H1 (cell line): Measurements from ENCODE around the gene GJC2. TPM values are rescaled to one million over a fixed set of nuclear protein-coding genes. Genes with fewer than 3 reads are reported as not detected.

Experiments
- BCL11A ChIP-seq, 2 experiments: IDR thresholded peaks; one replicate each; pipeline ENCODE4 v1.6.1; 2011; ENCODE audit warnings: low read depth in 2 of 2, low read length in 2 of 2, mild to moderate bottlenecking in 2 of 2
- CBX5 ChIP-seq: fragments of 300-800, 300-1000 bp; sonication (generic); IDR thresholded peaks from 2 replicates; pipeline ENCODE4 v1.7.1; 2016; ENCODE audit warnings: antibody characterized with exemption, low read length, low read depth
- CHD2 ChIP-seq: IDR thresholded peaks from 2 replicates; pipeline ENCODE4 v1.6.1; 2012; ENCODE audit warnings: low read length, improper control_type of control experiment
- CREB1 ChIP-seq: IDR thresholded peaks from 2 replicates; pipeline ENCODE4 v1.6.1; 2012; ENCODE audit warnings: inconsistent platforms
- CTCF ChIP-seq, 3 experiments: IDR thresholded peaks; 1 replicate in 2 of 3; 2 replicates in 1 of 3; pipeline versions ENCODE4 v1.5.1 to v1.6.1; 2011; ENCODE audit warnings: low read length in 3 of 3, mild to moderate bottlenecking in 3 of 3, inconsistent platforms in 2 of 3, low read depth in 1 of 3, moderate library complexity in 1 of 3; ENCODE audit not compliant: insufficient read depth in 1 of 3; ENCODE audit errors: control extremely low read depth in 1 of 3
- EGR1 ChIP-seq: IDR thresholded peaks from 2 replicates; pipeline ENCODE4 v1.6.1; 2011; ENCODE audit warnings: low read depth, low read length, borderline replicate concordance
- EP300 ChIP-seq, 2 experiments: IDR thresholded peaks; 1 replicate in 1 of 2; 2 replicates in 1 of 2; pipeline ENCODE4 v1.6.1; 2011 to 2012; ENCODE audit warnings: low read depth in 2 of 2, low read length in 2 of 2, mild to moderate bottlenecking in 2 of 2, borderline replicate concordance in 1 of 2, inconsistent platforms in 1 of 2, moderate library complexity in 1 of 2
- FOSL1 ChIP-seq: IDR thresholded peaks from 2 replicates; pipeline ENCODE4 v1.6.1; 2011; ENCODE audit warnings: mild to moderate bottlenecking, low read depth, low read length, moderate library complexity; ENCODE audit not compliant: insufficient read depth
- HDAC6 ChIP-seq: IDR thresholded peaks from one replicate; pipeline ENCODE4 v1.7.1; 2012; ENCODE audit warnings: low read depth, mild to moderate bottlenecking, inconsistent platforms, low read length, moderate library complexity
- MAX ChIP-seq: IDR thresholded peaks from 2 replicates; pipeline ENCODE4 v1.6.1; 2012; ENCODE audit warnings: inconsistent platforms
- PHF8 ChIP-seq: fragments of 200-600 bp; sonication (generic); conservative IDR thresholded peaks from 2 replicates; pipeline ENCODE4 v1.7.1; 2012; ENCODE audit warnings: low read depth, mild to moderate bottlenecking, inconsistent platforms, low read length, moderate library complexity
- POLR2A ChIP-seq, 2 experiments: IDR thresholded peaks; 1 replicate in 1 of 2; 2 replicates in 1 of 2; pipeline ENCODE4 v1.6.1; 2011; ENCODE audit warnings: low read depth in 2 of 2, low read length in 2 of 2, mild to moderate bottlenecking in 2 of 2; ENCODE audit errors: control extremely low read depth in 1 of 2
- RAD21 ChIP-seq, 2 experiments: IDR thresholded peaks in 1 of 2; conservative IDR thresholded peaks in 1 of 2; 2 replicates each; pipeline ENCODE4 v1.6.1; 2011; ENCODE audit warnings: low read depth in 2 of 2, low read length in 2 of 2, improper control_type of control experiment in 1 of 2, inconsistent platforms in 1 of 2, mild to moderate bottlenecking in 1 of 2, moderate library complexity in 1 of 2
- RFX5 ChIP-seq: IDR thresholded peaks from 2 replicates; pipeline ENCODE4 v1.6.1; 2011; ENCODE audit warnings: low read depth, low read length, improper control_type of control experiment, borderline replicate concordance
- SP2 ChIP-seq: IDR thresholded peaks from 2 replicates; pipeline ENCODE4 v1.6.1; 2012; ENCODE audit warnings: mild to moderate bottlenecking, low read length, inconsistent platforms
- TAF1 ChIP-seq: IDR thresholded peaks from 2 replicates; pipeline ENCODE4 v1.6.1; 2011; ENCODE audit warnings: mild to moderate bottlenecking, low read depth, low read length
- TBP ChIP-seq: IDR thresholded peaks from 2 replicates; pipeline ENCODE4 v1.6.1; 2011; ENCODE audit warnings: low read depth, low read length, improper control_type of control experiment
- TEAD4 ChIP-seq: IDR thresholded peaks from 2 replicates; pipeline ENCODE4 v1.6.1; 2012; ENCODE audit warnings: low read depth, low read length, inconsistent platforms, mixed read lengths
- YY1 ChIP-seq: IDR thresholded peaks from 2 replicates; pipeline ENCODE4 v1.6.1; 2011; ENCODE audit warnings: low read depth, mild to moderate bottlenecking, low read length
- polyA plus RNA-seq, 7 experiments: library from polyadenylated mRNA; depleted of rRNA in 3 of 7; stranded (reverse) in 5 of 7; unstranded in 2 of 7; fragments of >200 nt in 5 of 7; fragments of 200-250 nt in 2 of 7; gene quantifications; 1 replicate in 5 of 7; 2 replicates in 1 of 7; 4 replicates in 1 of 7; pipeline versions ENCODE4 v1.2.1 to v1.2.3, GENCODE V29; 2011 to 2013; ENCODE audit warnings: missing spikeins in 2 of 7, mixed read lengths in 2 of 7
- total RNA-seq: library from RNA; stranded (reverse); fragmentation: NEBNext Ultra II Directional; extraction: Animal tissue kit (Norgen Biotek cat#: 25700); gene quantifications from 2 replicates; pipeline ENCODE4 v1.2.1, GENCODE V29; 2021
- TF ChIP-seq, protein P1 (sequence below): IDR thresholded peaks from 2 replicates; pipeline ENCODE4 v1.6.1; 2012; ENCODE audit warnings: inconsistent platforms

Gene GJC2
- total and polyA plus RNA-seq, 2 of the 8 experiments (the other 6 are each of a cell fraction or from before 2014, with no cell fraction given), result 0.17 to 0.54 TPM

GRCh38 chr1:228109073-228109961 is 40.4 kb upstream of the GJC2 start, which contains the start of gene MRPL55 (continued):
- TF ChIP-seq CTCF (IDR thresholded peaks at IDR 0.05; ENCODE audit: control extremely low read depth in 1 of 3, insufficient read depth in 1 of 3, low read depth in 1 of 3, low read length in 3 of 3), result no peak
- TF ChIP-seq, protein P1, sequence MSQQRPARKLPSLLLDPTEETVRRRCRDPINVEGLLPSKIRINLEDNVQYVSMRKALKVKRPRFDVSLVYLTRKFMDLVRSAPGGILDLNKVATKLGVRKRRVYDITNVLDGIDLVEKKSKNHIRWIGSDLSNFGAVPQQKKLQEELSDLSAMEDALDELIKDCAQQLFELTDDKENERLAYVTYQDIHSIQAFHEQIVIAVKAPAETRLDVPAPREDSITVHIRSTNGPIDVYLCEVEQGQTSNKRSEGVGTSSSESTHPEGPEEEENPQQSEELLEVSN, result peak; percentile 66
- 0 out of 2 replicates have a peak, but pooled peaks have one; percentile 2 for TF ChIP-seq YY1
- peak; percentile 46; the same call in 1 of the 2 replicates for TF ChIP-seq MAX
- TF ChIP-seq POLR2A (IDR thresholded peaks at IDR 0.05; ENCODE audit: control extremely low read depth in 1 of 2, low read depth in 2 of 2, low read length in 2 of 2), result peak in 1 of 2 experiments; percentile 86; a peak in 2 of 3 replicates
- peak; percentile 93 for TF ChIP-seq PHF8
- TF ChIP-seq CHD2, result no peak; the same call in 1 of the 2 replicates
- peak; percentile 89; the same call in 1 of the 2 replicates for TF ChIP-seq EGR1
- TF ChIP-seq TEAD4, result no peak; the same call in 1 of the 2 replicates
- peak; percentile 100 for TF ChIP-seq CREB1
- no peak for TF ChIP-seq HDAC6
- TF ChIP-seq RAD21 (IDR thresholded peaks at IDR 0.05 in 1 of 2, conservative IDR thresholded peaks at IDR 0.05 in 1 of 2; ENCODE audit: low read depth in 2 of 2, low read length in 2 of 2), result no peak
- TF ChIP-seq TBP, result peak; percentile 72
- TF ChIP-seq FOSL1, result no peak
- TF ChIP-seq EP300 (IDR thresholded peaks at IDR 0.05; ENCODE audit: borderline replicate concordance in 1 of 2, low read depth in 2 of 2, low read length in 2 of 2), result no peak
- TF ChIP-seq RFX5, result no peak
- no peak for TF ChIP-seq BCL11A (IDR thresholded peaks at IDR 0.05; ENCODE audit: low read depth in 2 of 2, low read length in 2 of 2)
- TF ChIP-seq CBX5, result no peak
- TF ChIP-seq SP2, result no peak
- TF ChIP-seq TAF1, result peak; percentile 84
